Ascending aorta (tissue), 2 donors: ENCODE data around the gene USP14. TPM values are rescaled to one million over a fixed set of nuclear protein-coding genes. Genes with fewer than 3 reads are reported as not detected.

ENCODE experiments used
- DNase-seq, 2 donors: peaks; one replicate each; pipeline ENCODE4 v3.0.0-alpha.2; 2019; ENCODE audit warnings: low spot score in 2 of 2
- H3K27ac ChIP-seq, 2 donors: fragments of 200-600 bp; sonication (generic); one replicate each; pipeline ENCODE4 v1.5.1; 2016 to 2017; ENCODE audit warnings: mild to moderate bottlenecking in 1 of 2
- H3K27me3 ChIP-seq: fragments of 200-600 bp; sonication (generic); one replicate; pipeline ENCODE4 v1.5.1; 2017
- H3K36me3 ChIP-seq, 2 donors: fragments of 200-600 bp; sonication (generic); one replicate each; pipeline ENCODE4 v1.5.1; 2016
- H3K4me1 ChIP-seq, 2 donors: fragments of 200-600 bp; sonication (generic); one replicate each; pipeline ENCODE4 v1.5.1; 2016 to 2017; ENCODE audit warnings: mild to moderate bottlenecking in 1 of 2
- H3K4me3 ChIP-seq, 2 donors: fragments of 200-600 bp; sonication (generic); one replicate each; pipeline ENCODE4 v1.5.1; 2016 to 2017; ENCODE audit warnings: mild to moderate bottlenecking in 1 of 2
- H3K9me3 ChIP-seq, 2 donors: fragments of 200-600 bp; sonication (generic); one replicate each; pipeline ENCODE4 v1.5.1; 2016
- CTCF ChIP-seq, 3 experiments: fragments of 200-600 bp in 2 of 3; fragments of 450-650 bp in 1 of 3; sonication (generic) in 2 of 3; IDR thresholded peaks; one replicate each; pipeline ENCODE4 v1.5.1; 2016 to 2019; ENCODE audit warnings: antibody characterized with exemption in 3 of 3, mild to moderate bottlenecking in 1 of 3, moderate library complexity in 1 of 3
- intact Hi-C: fragments of 100-400 bp; cut with DNase I; formaldehyde crosslinking; loops from one replicate; pipeline ENCODE4 v1.15.1; 2023
- total RNA-seq: library from RNA; depleted of rRNA; stranded (reverse); fragments of >200 nt; gene quantifications from one replicate; pipeline ENCODE4 v1.1.0, GENCODE V29; 2016

The USP14 gene
- total RNA-seq, 1 donor from 2014 or later, result 9.7 TPM

GRCh38 chr18:227902-228301 is 69.5 kb downstream of the USP14 start:
- Histone ChIP-seq H3K27ac (no peak overlapping the region), H3K4me3 (no peak overlapping the region), H3K9me3 (no peaks in the 10 kb centered on the region), H3K36me3 (peaks cover 21 to 33% of the 10 kb centered on the region in 2 donors), H3K27me3 (no peaks in the 10 kb centered on the region), H3K4me1 (no peaks in the 10 kb centered on the region)
- intact Hi-C loops, result no loop called here
- no peak for TF ChIP-seq CTCF (IDR thresholded peaks at IDR 0.05)
- no peak for DNase-seq

- Histone ChIP-seq H3K27ac (no peak overlapping the region), H3K4me3 (no peak overlapping the region), H3K27me3 (no peaks in the 10 kb centered on the region), H3K4me1 (no peaks in the 10 kb centered on the region), H3K36me3 (peaks cover 18 to 26% of the 10 kb centered on the region in 2 donors), H3K9me3 (no peaks in the 10 kb centered on the region)
- DNase-seq, result no peak
- TF ChIP-seq CTCF (IDR thresholded peaks at IDR 0.05), result no peak
- intact Hi-C loops, result no loop called here
These were observed 70.2 kb downstream of the USP14 start for GRCh38 chr18:228586-228985.

GRCh38 chr18:231563-231962 is 73.2 kb downstream of the USP14 start:
- Histone ChIP-seq H3K9me3 (no peaks in the 10 kb centered on the region), H3K36me3 (peaks cover 0 to 3% of the 10 kb centered on the region in 2 donors), H3K4me3 (no peak overlapping the region), H3K4me1 (no peaks in the 10 kb centered on the region), H3K27ac (no peak overlapping the region), H3K27me3 (no peaks in the 10 kb centered on the region)
- intact Hi-C loops, result no loop called here
- DNase-seq, result no peak
- TF ChIP-seq CTCF (IDR thresholded peaks at IDR 0.05), result no peak

- H3K27me3 ChIP-seq, result no peaks in the 10 kb centered on the region
- no peak for TF ChIP-seq CTCF (IDR thresholded peaks at IDR 0.05)
- peaks cover 10 to 21% of the 10 kb centered on the region in 2 donors for H3K36me3 ChIP-seq
- H3K9me3 ChIP-seq, result no peaks in the 10 kb centered on the region
- H3K4me1 ChIP-seq, result no peaks in the 10 kb centered on the region
- H3K27ac ChIP-seq, result no peak overlapping the region
- intact Hi-C loops, result no loop called here
- no peak overlapping the region for H3K4me3 ChIP-seq
- no peak for DNase-seq
These were observed 81.8 kb downstream of the USP14 start for GRCh38 chr18:240175-240574.

GRCh38 chr18:245282-245847 is 87.0 kb downstream of the USP14 start:
- Histone ChIP-seq H3K4me1 (no peaks in the 10 kb centered on the region), H3K36me3 (peaks cover 42 to 68% of the 10 kb centered on the region in 2 donors), H3K27ac (no peak overlapping the region), H3K27me3 (no peaks in the 10 kb centered on the region), H3K9me3 (no peaks in the 10 kb centered on the region), H3K4me3 (no peak overlapping the region)
- TF ChIP-seq CTCF (IDR thresholded peaks at IDR 0.05), result no peak
- intact Hi-C loops, result no loop called here
- no peak for DNase-seq

GRCh38 chr18:248053-248452 is 89.7 kb downstream of the USP14 start:
- Histone ChIP-seq H3K4me3 (no peak overlapping the region), H3K27me3 (no peaks in the 10 kb centered on the region), H3K36me3 (peaks cover 60 to 86% of the 10 kb centered on the region in 2 donors), H3K9me3 (no peaks in the 10 kb centered on the region), H3K27ac (no peak overlapping the region), H3K4me1 (no peaks in the 10 kb centered on the region)
- no peak for TF ChIP-seq CTCF (IDR thresholded peaks at IDR 0.05)
- intact Hi-C loops, result no loop called here
- DNase-seq, result no peak
